Measurements from ENCODE around the gene ERP44.

DNA sequence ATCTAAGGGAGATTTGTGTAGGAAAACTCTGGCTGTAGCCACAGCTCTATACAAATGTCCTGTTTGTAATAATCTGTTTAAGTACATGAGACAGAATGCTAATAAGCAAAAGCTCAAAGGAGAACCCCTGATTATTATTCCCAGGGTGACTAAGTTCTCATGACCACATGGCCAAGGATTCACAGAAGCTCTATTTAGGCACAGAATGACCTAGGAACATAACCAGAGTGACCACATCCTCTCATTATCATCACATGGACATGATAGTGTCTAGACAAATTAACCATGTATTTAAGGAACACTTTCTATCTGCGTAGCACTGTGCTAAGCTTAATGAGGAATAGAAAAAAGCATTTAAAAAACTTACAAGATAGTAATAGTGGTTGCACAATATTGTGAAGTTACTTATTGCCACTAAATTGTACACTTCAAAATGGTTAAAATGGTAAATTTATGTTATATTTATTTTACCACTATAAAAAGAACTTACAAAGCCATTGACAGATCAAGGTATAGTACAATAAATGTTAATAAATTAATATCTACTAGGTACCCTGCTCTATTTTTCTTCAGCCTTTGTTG lies 136.0 kb downstream of the ERP44 start:
- TF ChIP-seq, protein P1, sequence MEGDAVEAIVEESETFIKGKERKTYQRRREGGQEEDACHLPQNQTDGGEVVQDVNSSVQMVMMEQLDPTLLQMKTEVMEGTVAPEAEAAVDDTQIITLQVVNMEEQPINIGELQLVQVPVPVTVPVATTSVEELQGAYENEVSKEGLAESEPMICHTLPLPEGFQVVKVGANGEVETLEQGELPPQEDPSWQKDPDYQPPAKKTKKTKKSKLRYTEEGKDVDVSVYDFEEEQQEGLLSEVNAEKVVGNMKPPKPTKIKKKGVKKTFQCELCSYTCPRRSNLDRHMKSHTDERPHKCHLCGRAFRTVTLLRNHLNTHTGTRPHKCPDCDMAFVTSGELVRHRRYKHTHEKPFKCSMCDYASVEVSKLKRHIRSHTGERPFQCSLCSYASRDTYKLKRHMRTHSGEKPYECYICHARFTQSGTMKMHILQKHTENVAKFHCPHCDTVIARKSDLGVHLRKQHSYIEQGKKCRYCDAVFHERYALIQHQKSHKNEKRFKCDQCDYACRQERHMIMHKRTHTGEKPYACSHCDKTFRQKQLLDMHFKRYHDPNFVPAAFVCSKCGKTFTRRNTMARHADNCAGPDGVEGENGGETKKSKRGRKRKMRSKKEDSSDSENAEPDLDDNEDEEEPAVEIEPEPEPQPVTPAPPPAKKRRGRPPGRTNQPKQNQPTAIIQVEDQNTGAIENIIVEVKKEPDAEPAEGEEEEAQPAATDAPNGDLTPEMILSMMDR (IDR thresholded peaks at IDR 0.05; ENCODE audit: low read depth, low read length, poor library complexity, severe bottlenecking), result no peak
- TF ChIP-seq EZH2phosphoT487 (IDR thresholded peaks at IDR 0.05; ENCODE audit: borderline replicate concordance, low read length), result no peak

Data from DOHH2 (cell line).